BLaER1 treated with 17β-estradiol and CSF1 and Interleukin-3, amounts not matched to agents 10 nM and 100 nM (cell line): ENCODE results near the gene LHFPL2.

Experiments
- H3K27ac ChIP-seq, 11 experiments: shearing (Covaris generic); formaldehyde crosslinking; 2 replicates each; pipeline ENCODE4 v1.8.1; 2022
- H3K27me3 ChIP-seq, 11 experiments: shearing (Covaris generic); formaldehyde crosslinking; 2 replicates each; pipeline ENCODE4 v1.8.1; 2022
- H3K36me3 ChIP-seq, 11 experiments: shearing (Covaris generic); formaldehyde crosslinking; 2 replicates each; pipeline ENCODE4 v1.8.1; 2022
- H3K4me1 ChIP-seq, 10 experiments: shearing (Covaris generic); formaldehyde crosslinking; 2 replicates each; pipeline ENCODE4 v1.8.1; 2022
- H3K4me2 ChIP-seq, 11 experiments: shearing (Covaris generic); formaldehyde crosslinking; 2 replicates each; pipeline ENCODE4 v1.8.1; 2022
- H3K4me3 ChIP-seq, 10 experiments: shearing (Covaris generic); formaldehyde crosslinking; 2 replicates each; pipeline ENCODE4 v1.8.1; 2022
- H3K9ac ChIP-seq, 11 experiments: shearing (Covaris generic); formaldehyde crosslinking; 2 replicates each; pipeline ENCODE4 v1.8.1; 2022
- H3K9me3 ChIP-seq, 11 experiments: shearing (Covaris generic); formaldehyde crosslinking; replicated peaks in 1 of 11; 2 replicates each; pipeline ENCODE4 v1.8.1; 2022
- H4K20me1 ChIP-seq, 11 experiments: shearing (Covaris generic); formaldehyde crosslinking; 2 replicates each; pipeline ENCODE4 v1.8.1; 2022
- Cebpa-rat ChIP-seq, 11 experiments: shearing (Covaris generic); IDR thresholded peaks; 2 replicates each; pipeline ENCODE4 v1.8.1; 2022

Gene LHFPL2

DNA sequence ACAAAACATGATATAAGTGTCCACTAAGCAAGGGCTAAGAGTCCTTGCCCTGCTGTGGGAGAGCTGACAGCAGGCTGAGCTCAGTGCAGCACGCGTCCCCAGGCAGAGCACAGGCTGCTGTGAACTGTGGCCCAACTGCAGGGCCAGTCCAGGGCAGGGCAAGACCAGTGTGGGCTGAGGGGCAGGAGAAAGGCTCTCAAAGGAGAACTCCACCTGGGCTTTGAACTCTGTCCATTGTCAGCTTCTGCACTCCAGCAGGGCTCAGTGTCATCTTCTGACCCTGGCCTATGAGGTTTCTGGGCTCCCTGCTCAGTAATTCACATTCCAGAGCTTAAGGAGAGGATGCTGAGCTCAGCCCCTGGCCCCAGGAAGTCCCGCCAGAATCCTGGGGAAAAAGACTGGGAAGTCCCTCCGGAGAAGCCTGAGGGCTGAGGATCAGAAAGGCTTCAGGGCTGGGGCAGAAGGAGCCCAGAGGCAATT, 37.4 kb downstream of the LHFPL2 start:
- Histone ChIP-seq H3K27ac (no peak overlapping the region), H3K36me3 (peaks cover 0 to 88% (median 0%) of the 10 kb centered on the region in 11 experiments; a peak in 6 of 22 replicates), H3K27me3 (no peaks in the 10 kb centered on the region), H3K9me3 (no peaks in the 10 kb centered on the region), H3K9ac (no peak overlapping the region), H3K4me3 (no peak overlapping the region), H3K4me1 (no peaks in the 10 kb centered on the region), H4K20me1 (peaks cover 0 to 4% (median 0%) of the 10 kb centered on the region in 11 experiments; a peak in 1 of 22 replicates), H3K4me2 (no peak overlapping the region)
- no peak for TF ChIP-seq Cebpa-rat (IDR thresholded peaks at IDR 0.05)

DNA sequence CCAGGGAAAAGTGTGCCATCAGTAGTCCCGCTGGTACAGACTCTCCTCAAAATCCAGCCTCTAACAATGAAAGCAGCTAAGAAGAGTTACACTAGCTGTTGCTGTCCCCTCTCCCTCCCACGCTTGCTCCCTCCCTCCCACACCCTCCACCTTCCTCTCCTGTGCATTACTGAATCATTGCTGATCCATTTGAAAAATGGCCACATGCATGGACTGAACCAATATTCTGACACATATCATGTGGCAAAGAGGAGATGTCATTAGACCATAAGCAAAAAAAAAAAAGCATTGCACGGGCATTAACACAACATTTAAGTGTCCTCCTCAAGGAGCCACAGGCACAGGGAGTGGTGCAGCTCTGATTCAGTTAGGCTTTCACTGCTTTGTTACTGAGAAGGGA, 37.9 kb downstream of the LHFPL2 start:
- Histone ChIP-seq H3K36me3 (peaks cover 0 to 88% (median 0%) of the 10 kb centered on the region in 11 experiments; a peak in 6 of 22 replicates), H4K20me1 (peaks cover 0 to 4% (median 0%) of the 10 kb centered on the region in 11 experiments; a peak in 1 of 22 replicates), H3K27me3 (no peaks in the 10 kb centered on the region), H3K4me2 (no peak overlapping the region), H3K4me1 (no peaks in the 10 kb centered on the region), H3K4me3 (no peak overlapping the region), H3K9ac (no peak overlapping the region), H3K9me3 (no peaks in the 10 kb centered on the region), H3K27ac (no peak overlapping the region)
- no peak for TF ChIP-seq Cebpa-rat (IDR thresholded peaks at IDR 0.05)

GRCh38 chr5:78610163-78610583, 38.4 kb downstream of the LHFPL2 start:
- Histone ChIP-seq H3K9me3 (no peaks in the 10 kb centered on the region), H3K9ac (no peak overlapping the region), H3K4me3 (no peak overlapping the region), H4K20me1 (peaks cover 0 to 4% (median 0%) of the 10 kb centered on the region in 11 experiments; a peak in 1 of 22 replicates), H3K27me3 (no peaks in the 10 kb centered on the region), H3K27ac (no peak overlapping the region), H3K4me1 (no peaks in the 10 kb centered on the region), H3K36me3 (peaks cover 0 to 90% (median 0%) of the 10 kb centered on the region in 11 experiments; a peak in 6 of 22 replicates), H3K4me2 (no peak overlapping the region)
- TF ChIP-seq Cebpa-rat (IDR thresholded peaks at IDR 0.05): no peak

GRCh38 chr5:78607864-78608263, 40.7 kb downstream of the LHFPL2 start:
- H3K27me3 ChIP-seq: no peaks in the 10 kb centered on the region
- H3K4me1 ChIP-seq: no peaks in the 10 kb centered on the region
- peaks cover 0 to 92% (median 0%) of the 10 kb centered on the region in 11 experiments; a peak in 6 of 22 replicates for H3K36me3 ChIP-seq
- H3K4me2 ChIP-seq: no peak overlapping the region
- no peaks in the 10 kb centered on the region; a peak in 1 of 22 replicates for H4K20me1 ChIP-seq
- no peak overlapping the region for H3K4me3 ChIP-seq
- H3K9ac ChIP-seq: no peak overlapping the region
- H3K9me3 ChIP-seq: peaks cover 0 to 10% (median 5%) of the 10 kb centered on the region in 11 experiments; a peak in 5 of 22 replicates
- no peak overlapping the region for H3K27ac ChIP-seq
- TF ChIP-seq Cebpa-rat (IDR thresholded peaks at IDR 0.05): no peak

GRCh38 chr5:78606241-78606640, 42.3 kb downstream of the LHFPL2 start:
- Histone ChIP-seq H3K9ac (no peak overlapping the region), H4K20me1 (no peaks in the 10 kb centered on the region; a peak in 1 of 22 replicates), H3K27ac (no peak overlapping the region), H3K4me1 (peaks cover 0 to 6% (median 0%) of the 10 kb centered on the region in 10 experiments; a peak in 1 of 20 replicates), H3K4me3 (no peak overlapping the region), H3K36me3 (peaks cover 0 to 79% (median 0%) of the 10 kb centered on the region in 11 experiments; a peak in 6 of 22 replicates), H3K9me3 (peaks cover 0 to 13% (median 5%) of the 10 kb centered on the region in 11 experiments; a peak in 5 of 22 replicates), H3K27me3 (no peaks in the 10 kb centered on the region), H3K4me2 (no peak overlapping the region)
- TF ChIP-seq Cebpa-rat (IDR thresholded peaks at IDR 0.05): no peak

- no peak overlapping the region for H3K4me3 ChIP-seq
- peaks cover 0 to 75% (median 0%) of the 10 kb centered on the region in 11 experiments; a peak in 6 of 22 replicates for H3K36me3 ChIP-seq
- H4K20me1 ChIP-seq: no peaks in the 10 kb centered on the region; a peak in 1 of 22 replicates
- peaks cover 0 to 7% (median 0%) of the 10 kb centered on the region in 10 experiments; a peak in 1 of 20 replicates for H3K4me1 ChIP-seq
- no peak overlapping the region for H3K9ac ChIP-seq
- no peak overlapping the region for H3K27ac ChIP-seq
- H3K27me3 ChIP-seq: no peaks in the 10 kb centered on the region
- H3K4me2 ChIP-seq: no peak overlapping the region
- H3K9me3 ChIP-seq: peaks cover 0 to 13% (median 5%) of the 10 kb centered on the region in 11 experiments; a peak in 5 of 22 replicates
- TF ChIP-seq Cebpa-rat (IDR thresholded peaks at IDR 0.05): no peak
These were observed 43.0 kb downstream of the LHFPL2 start for GRCh38 chr5:78605611-78606010.

- H4K20me1 ChIP-seq: no peaks in the 10 kb centered on the region; a peak in 1 of 22 replicates
- no peaks in the 10 kb centered on the region for H3K27me3 ChIP-seq
- H3K36me3 ChIP-seq: peaks cover 0 to 68% (median 0%) of the 10 kb centered on the region in 11 experiments; a peak in 6 of 22 replicates
- TF ChIP-seq Cebpa-rat (IDR thresholded peaks at IDR 0.05): no peak
- no peak overlapping the region for H3K4me2 ChIP-seq
- H3K4me1 ChIP-seq: peaks cover 0 to 7% (median 0%) of the 10 kb centered on the region in 10 experiments; a peak in 1 of 20 replicates
- no peak overlapping the region for H3K4me3 ChIP-seq
- no peak overlapping the region for H3K27ac ChIP-seq
- no peak overlapping the region for H3K9ac ChIP-seq
- peaks cover 0 to 13% (median 5%) of the 10 kb centered on the region in 11 experiments; a peak in 5 of 22 replicates for H3K9me3 ChIP-seq
These were observed 43.8 kb downstream of the LHFPL2 start for GRCh38 chr5:78604689-78605285.

DNA sequence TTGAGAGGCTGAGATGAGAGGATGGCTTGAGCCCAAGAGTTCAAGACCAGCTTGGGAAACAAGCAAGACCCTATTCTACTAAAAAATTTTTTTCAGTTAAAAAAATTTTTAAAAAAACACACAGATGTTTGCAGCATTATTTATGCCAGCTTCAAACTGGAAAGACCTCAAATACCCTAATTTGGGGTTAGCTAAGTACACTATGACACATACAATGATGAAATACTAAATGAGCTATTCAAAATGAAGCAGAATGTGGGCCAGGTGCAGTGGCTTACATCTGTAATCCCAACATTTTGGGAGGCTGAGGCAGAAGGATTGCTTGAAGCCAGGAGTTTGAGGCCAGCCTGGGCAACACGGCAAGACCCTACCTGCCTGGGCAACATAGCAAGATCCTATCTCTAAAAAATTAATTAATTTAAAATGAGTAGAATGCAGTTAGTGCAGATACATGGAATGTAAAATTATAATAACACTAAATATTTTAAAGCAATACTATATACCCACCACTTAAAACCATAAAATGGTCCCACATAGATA, 44.9 kb downstream of the LHFPL2 start:
- H3K9ac ChIP-seq: no peak overlapping the region
- no peaks in the 10 kb centered on the region; a peak in 1 of 22 replicates for H4K20me1 ChIP-seq
- peaks cover 0 to 13% (median 5%) of the 10 kb centered on the region in 11 experiments; a peak in 5 of 22 replicates for H3K9me3 ChIP-seq
- H3K4me1 ChIP-seq: peaks cover 0 to 7% (median 0%) of the 10 kb centered on the region in 10 experiments; a peak in 1 of 20 replicates
- no peak overlapping the region for H3K27ac ChIP-seq
- H3K27me3 ChIP-seq: no peaks in the 10 kb centered on the region
- TF ChIP-seq Cebpa-rat (IDR thresholded peaks at IDR 0.05): no peak
- no peak overlapping the region for H3K4me3 ChIP-seq
- H3K4me2 ChIP-seq: no peak overlapping the region
- peaks cover 0 to 57% (median 0%) of the 10 kb centered on the region in 11 experiments; a peak in 6 of 22 replicates for H3K36me3 ChIP-seq

GRCh38 chr5:78602400-78602799, 46.2 kb downstream of the LHFPL2 start:
- Histone ChIP-seq H3K9me3 (peaks cover 0 to 13% (median 5%) of the 10 kb centered on the region in 11 experiments; a peak in 5 of 22 replicates), H3K27ac (no peak overlapping the region)

More at GRCh38 chr5:78602400-78602799, 46.2 kb downstream of the LHFPL2 start:
- Histone ChIP-seq H3K4me1 (peaks cover 0 to 16% (median 0%) of the 10 kb centered on the region in 10 experiments; a peak in 6 of 20 replicates), H3K36me3 (peaks cover 0 to 46% (median 0%) of the 10 kb centered on the region in 11 experiments; a peak in 6 of 22 replicates), H3K4me2 (no peak overlapping the region), H3K4me3 (no peak overlapping the region), H3K9ac (no peak overlapping the region), H4K20me1 (no peaks in the 10 kb centered on the region; a peak in 1 of 22 replicates), H3K27me3 (no peaks in the 10 kb centered on the region)
- TF ChIP-seq Cebpa-rat (IDR thresholded peaks at IDR 0.05): no peak
